ENCODE results near the gene CERK. TPM values are rescaled to one million over a fixed set of nuclear protein-coding genes. Genes with fewer than 3 reads are reported as not detected.

CERK gene
- polyA plus RNA-seq, 1 donor = 82.3 TPM

DNA sequence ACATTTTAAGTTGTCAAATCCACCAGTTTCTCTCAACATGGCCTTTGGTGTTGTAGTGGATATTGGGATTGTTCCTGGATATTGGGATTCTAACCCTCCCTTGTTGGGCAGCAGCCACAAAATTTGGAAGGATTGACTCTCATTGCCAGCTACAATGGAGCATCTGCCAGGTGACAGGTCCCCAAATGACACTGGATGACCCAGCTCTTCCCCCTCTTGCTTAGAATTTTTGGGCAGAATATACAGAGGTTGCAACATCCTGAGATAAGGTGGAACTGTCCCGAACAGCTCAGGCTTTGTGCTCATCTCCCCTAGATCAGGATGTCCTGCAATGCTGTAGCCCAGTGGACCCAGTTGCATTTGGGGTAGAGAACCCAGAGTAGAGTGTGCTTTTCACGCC is 19.1 kb upstream of the CERK start:
- H3K27ac ChIP-seq (ENCODE audit: low read length) = peak overlapping the region; percentile 87
- peaks cover 36% of the 10 kb centered on the region for H3K4me1 ChIP-seq (ENCODE audit: control insufficient read depth, insufficient read depth, low read length)
- H3K4me3 ChIP-seq (ENCODE audit: low read length) = no peak overlapping the region
- H3K9me3 ChIP-seq (ENCODE audit: control insufficient read depth, low read depth, low read length) = peaks cover 8% of the 10 kb centered on the region
- no CpG with 5 or more reads among the region's 2 CpGs for WGBS (ENCODE audit: insufficient coverage, low lambda C conversion rate)
- no peaks in the 10 kb centered on the region for H3K27me3 ChIP-seq (ENCODE audit: control insufficient read depth, insufficient read depth, low read length)
- no peak for DNase-seq
- H3K36me3 ChIP-seq (ENCODE audit: control insufficient read depth, insufficient read depth, low read length) = peaks cover 3% of the 10 kb centered on the region

DNA sequence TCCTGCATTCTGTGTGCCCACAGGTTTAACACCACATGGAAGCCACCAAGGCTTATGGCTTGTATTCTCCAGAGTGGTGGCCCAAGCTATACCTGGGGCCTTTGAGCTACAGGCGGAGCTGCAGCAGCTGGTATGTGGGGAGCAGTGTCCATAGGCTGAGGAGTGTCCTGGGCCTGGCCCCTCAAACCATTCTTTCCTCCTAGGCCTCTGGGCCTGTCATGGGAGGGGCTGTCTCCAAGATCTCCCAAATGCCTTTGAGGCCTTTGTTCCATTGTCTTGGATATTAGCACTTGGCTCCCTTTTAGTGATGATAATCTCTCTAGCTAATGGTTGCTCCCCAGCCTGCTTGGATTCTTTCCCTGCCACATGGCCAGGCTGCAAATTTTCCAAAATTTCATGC is 18.0 kb upstream of the CERK start:
- WGBS (ENCODE audit: insufficient coverage, low lambda C conversion rate) = no CpG with 5 or more reads among the region's 1 CpG
- no peak for DNase-seq
- no peak overlapping the region for H3K27ac ChIP-seq (ENCODE audit: low read length)

DNA sequence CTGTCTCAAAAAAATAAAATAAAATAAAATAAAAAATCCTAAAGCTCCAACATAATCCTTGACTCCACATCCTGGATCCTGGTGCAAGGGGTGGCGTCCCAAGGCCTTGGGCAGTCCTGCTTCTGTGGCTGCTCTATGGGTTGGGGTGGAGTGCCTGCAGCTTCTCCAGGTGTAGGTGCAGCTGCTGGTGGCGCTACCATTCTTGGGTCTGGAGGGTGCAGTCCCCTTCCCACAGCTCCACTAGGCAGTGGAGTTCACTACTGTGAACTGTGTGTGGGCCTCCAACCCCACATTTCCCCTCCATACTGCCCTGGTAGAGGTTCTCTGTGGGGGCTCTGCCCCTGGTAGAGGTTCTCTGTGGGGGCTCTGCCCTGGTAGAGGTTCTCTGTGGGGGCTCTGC is 17.5 kb upstream of the CERK start:
- Histone ChIP-seq H3K4me1 (ENCODE audit: control insufficient read depth, insufficient read depth, low read length) (peaks cover 42% of the 10 kb centered on the region), H3K9me3 (ENCODE audit: control insufficient read depth, low read depth, low read length) (peaks cover 8% of the 10 kb centered on the region), H3K36me3 (ENCODE audit: control insufficient read depth, insufficient read depth, low read length) (peaks cover 3% of the 10 kb centered on the region), H3K27ac (ENCODE audit: low read length) (no peak overlapping the region), H3K4me3 (ENCODE audit: low read length) (no peak overlapping the region), H3K27me3 (ENCODE audit: control insufficient read depth, insufficient read depth, low read length) (no peaks in the 10 kb centered on the region)
- no peak for DNase-seq
- no CpG with 5 or more reads among the region's 2 CpGs for WGBS (ENCODE audit: insufficient coverage, low lambda C conversion rate)

More for the DNA sequence above, 18.0 kb upstream of the CERK start:
- Histone ChIP-seq H3K4me1 (ENCODE audit: control insufficient read depth, insufficient read depth, low read length) (peaks cover 39% of the 10 kb centered on the region), H3K9me3 (ENCODE audit: control insufficient read depth, low read depth, low read length) (peaks cover 8% of the 10 kb centered on the region), H3K27me3 (ENCODE audit: control insufficient read depth, insufficient read depth, low read length) (no peaks in the 10 kb centered on the region), H3K36me3 (ENCODE audit: control insufficient read depth, insufficient read depth, low read length) (peaks cover 3% of the 10 kb centered on the region), H3K4me3 (ENCODE audit: low read length) (no peak overlapping the region)

DNA sequence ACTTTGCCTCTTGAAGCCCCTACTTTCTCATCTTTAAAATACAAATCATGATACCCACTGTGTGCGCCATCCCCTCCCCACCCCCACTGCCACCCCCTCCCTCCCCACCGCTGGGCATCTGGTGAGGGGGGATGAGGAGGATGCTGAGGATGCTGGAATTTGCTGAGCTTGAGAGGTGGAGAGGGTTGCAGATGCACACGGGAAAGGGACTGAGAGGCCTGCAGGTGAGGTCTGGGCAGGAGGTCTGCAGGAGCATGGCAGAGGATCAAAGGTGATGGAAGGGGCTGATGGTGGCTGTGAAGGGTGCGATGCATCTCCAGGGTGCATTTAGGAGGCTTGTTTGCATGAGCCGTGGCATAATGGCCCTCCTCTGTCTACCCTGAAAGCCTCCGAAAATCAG is 16.8 kb upstream of the CERK start:
- no peaks in the 10 kb centered on the region for H3K36me3 ChIP-seq (ENCODE audit: control insufficient read depth, insufficient read depth, low read length)
- H3K27me3 ChIP-seq (ENCODE audit: control insufficient read depth, insufficient read depth, low read length) = no peaks in the 10 kb centered on the region
- no CpG with 5 or more reads among the region's 6 CpGs for WGBS (ENCODE audit: insufficient coverage, low lambda C conversion rate)
- H3K27ac ChIP-seq (ENCODE audit: low read length) = no peak overlapping the region
- H3K4me1 ChIP-seq (ENCODE audit: control insufficient read depth, insufficient read depth, low read length) = peaks cover 49% of the 10 kb centered on the region
- DNase-seq = no peak
- peaks cover 8% of the 10 kb centered on the region for H3K9me3 ChIP-seq (ENCODE audit: control insufficient read depth, low read depth, low read length)
- no peak overlapping the region for H3K4me3 ChIP-seq (ENCODE audit: low read length)

DNA sequence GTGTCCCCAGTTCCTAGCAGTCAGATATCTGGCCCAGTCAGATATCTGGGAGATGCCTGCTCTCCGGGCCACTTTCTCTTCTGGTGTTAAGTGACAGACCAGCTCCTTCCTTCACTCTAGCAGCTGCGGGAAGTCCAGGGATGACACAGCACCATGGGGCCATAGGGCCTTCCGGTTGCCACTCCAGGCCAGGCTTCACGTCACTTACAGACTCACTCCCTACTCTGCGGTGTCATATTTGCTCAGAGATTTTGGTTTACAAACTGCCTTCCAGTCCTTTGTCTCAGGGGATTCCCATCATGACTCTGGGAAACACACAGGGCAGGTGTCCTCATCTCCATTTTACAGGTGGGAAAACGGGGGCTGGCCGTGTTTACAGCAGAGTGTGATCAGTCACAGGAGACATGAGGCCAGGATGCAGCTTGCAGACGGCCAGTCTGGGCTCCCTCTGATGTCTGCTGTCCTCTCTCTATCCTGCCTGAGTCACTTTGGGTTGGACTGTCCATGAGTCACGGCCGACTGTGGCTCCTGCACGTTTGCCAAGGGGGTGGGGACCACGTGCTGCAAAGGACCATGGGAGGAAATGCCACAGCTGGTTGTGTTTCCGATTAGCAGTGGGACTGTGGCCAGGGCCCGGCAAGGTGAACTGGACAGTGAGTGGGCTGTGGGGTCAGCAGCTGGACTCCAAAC is 16.2 kb upstream of the CERK start:
- no CpG with 5 or more reads among the region's 14 CpGs for WGBS (ENCODE audit: insufficient coverage, low lambda C conversion rate)
- Histone ChIP-seq H3K36me3 (ENCODE audit: control insufficient read depth, insufficient read depth, low read length) (no peaks in the 10 kb centered on the region), H3K9me3 (ENCODE audit: control insufficient read depth, low read depth, low read length) (peaks cover 8% of the 10 kb centered on the region), H3K4me1 (ENCODE audit: control insufficient read depth, insufficient read depth, low read length) (peaks cover 50% of the 10 kb centered on the region), H3K27ac (ENCODE audit: low read length) (peak overlapping the region; percentile 70), H3K27me3 (ENCODE audit: control insufficient read depth, insufficient read depth, low read length) (no peaks in the 10 kb centered on the region), H3K4me3 (ENCODE audit: low read length) (no peak overlapping the region)
- DNase-seq = peak; percentile 76 to 80

DNA sequence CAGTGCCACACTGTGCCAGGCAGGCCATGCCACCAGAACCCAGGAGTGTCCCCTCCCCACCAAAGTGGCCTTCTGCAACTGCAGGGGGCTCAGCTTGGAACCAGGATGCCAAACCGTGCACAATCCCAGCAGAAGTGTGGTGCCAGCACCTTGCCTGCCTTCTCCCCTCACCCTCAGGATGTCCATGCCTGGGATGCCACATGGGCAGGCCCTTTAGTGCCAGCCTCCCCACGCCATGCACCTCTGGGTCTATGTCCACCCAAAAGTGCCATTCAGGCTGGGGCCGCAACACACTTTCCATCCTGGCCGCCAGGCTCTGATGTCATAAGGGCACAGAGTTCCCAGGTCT is 15.7 kb upstream of the CERK start:
- no peak for DNase-seq
- Histone ChIP-seq H3K27me3 (ENCODE audit: control insufficient read depth, insufficient read depth, low read length) (no peaks in the 10 kb centered on the region), H3K4me3 (ENCODE audit: low read length) (no peak overlapping the region), H3K4me1 (ENCODE audit: control insufficient read depth, insufficient read depth, low read length) (peaks cover 52% of the 10 kb centered on the region), H3K27ac (ENCODE audit: low read length) (peak overlapping the region; percentile 70), H3K9me3 (ENCODE audit: control insufficient read depth, low read depth, low read length) (peaks cover 8% of the 10 kb centered on the region), H3K36me3 (ENCODE audit: control insufficient read depth, insufficient read depth, low read length) (no peaks in the 10 kb centered on the region)
- WGBS (ENCODE audit: insufficient coverage, low lambda C conversion rate) = no CpG with 5 or more reads among the region's 4 CpGs

DNA sequence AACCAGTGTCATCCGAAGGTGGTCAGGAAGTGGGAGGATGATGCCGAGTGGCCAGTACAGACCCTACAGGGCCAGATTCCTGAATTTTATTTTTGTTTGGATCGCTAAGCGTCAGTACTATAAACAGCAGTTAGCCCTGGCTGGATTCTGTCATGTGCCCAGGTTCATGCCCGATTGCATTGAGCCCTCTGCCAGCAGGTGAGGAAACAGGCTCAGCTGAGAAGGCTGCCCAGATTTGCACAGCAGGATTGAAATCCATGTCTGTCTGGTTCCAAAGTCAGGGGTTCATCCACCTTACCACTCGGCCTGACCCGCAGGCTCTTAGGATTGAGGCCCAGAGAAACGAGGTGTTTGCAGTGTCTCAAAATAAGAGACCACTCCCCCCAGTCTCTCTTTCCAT is 15.3 kb upstream of the CERK start:
- H3K27ac ChIP-seq (ENCODE audit: low read length) = peak overlapping the region; percentile 70
- H3K4me3 ChIP-seq (ENCODE audit: low read length) = no peak overlapping the region
- H3K36me3 ChIP-seq (ENCODE audit: control insufficient read depth, insufficient read depth, low read length) = no peaks in the 10 kb centered on the region
- no peak for DNase-seq
- no CpG with 5 or more reads among the region's 8 CpGs for WGBS (ENCODE audit: insufficient coverage, low lambda C conversion rate)
- H3K9me3 ChIP-seq (ENCODE audit: control insufficient read depth, low read depth, low read length) = peaks cover 8% of the 10 kb centered on the region
- no peaks in the 10 kb centered on the region for H3K27me3 ChIP-seq (ENCODE audit: control insufficient read depth, insufficient read depth, low read length)
- peaks cover 49% of the 10 kb centered on the region for H3K4me1 ChIP-seq (ENCODE audit: control insufficient read depth, insufficient read depth, low read length)

DNA sequence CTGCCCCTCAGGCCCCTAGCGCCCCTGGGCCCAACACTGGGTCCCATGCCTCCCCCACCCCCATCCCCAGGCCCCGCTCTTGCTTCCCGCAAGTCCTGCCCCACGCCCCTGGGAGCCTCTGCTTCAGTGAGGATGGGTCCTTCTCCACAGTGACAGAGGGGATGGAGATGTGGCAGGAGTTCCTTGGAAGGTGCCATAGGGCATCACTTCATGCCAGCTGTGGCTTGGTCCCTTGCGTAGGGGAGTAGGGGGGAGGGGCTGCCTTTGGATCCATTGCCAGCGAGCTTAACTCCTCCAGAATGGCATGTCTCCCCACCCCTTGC is 14.9 kb upstream of the CERK start:
- Histone ChIP-seq H3K27me3 (ENCODE audit: control insufficient read depth, insufficient read depth, low read length) (no peaks in the 10 kb centered on the region), H3K36me3 (ENCODE audit: control insufficient read depth, insufficient read depth, low read length) (no peaks in the 10 kb centered on the region), H3K9me3 (ENCODE audit: control insufficient read depth, low read depth, low read length) (peaks cover 8% of the 10 kb centered on the region), H3K4me3 (ENCODE audit: low read length) (no peak overlapping the region), H3K27ac (ENCODE audit: low read length) (no peak overlapping the region), H3K4me1 (ENCODE audit: control insufficient read depth, insufficient read depth, low read length) (peaks cover 48% of the 10 kb centered on the region)
- no CpG with 5 or more reads among the region's 6 CpGs for WGBS (ENCODE audit: insufficient coverage, low lambda C conversion rate)
- DNase-seq = no peak

DNA sequence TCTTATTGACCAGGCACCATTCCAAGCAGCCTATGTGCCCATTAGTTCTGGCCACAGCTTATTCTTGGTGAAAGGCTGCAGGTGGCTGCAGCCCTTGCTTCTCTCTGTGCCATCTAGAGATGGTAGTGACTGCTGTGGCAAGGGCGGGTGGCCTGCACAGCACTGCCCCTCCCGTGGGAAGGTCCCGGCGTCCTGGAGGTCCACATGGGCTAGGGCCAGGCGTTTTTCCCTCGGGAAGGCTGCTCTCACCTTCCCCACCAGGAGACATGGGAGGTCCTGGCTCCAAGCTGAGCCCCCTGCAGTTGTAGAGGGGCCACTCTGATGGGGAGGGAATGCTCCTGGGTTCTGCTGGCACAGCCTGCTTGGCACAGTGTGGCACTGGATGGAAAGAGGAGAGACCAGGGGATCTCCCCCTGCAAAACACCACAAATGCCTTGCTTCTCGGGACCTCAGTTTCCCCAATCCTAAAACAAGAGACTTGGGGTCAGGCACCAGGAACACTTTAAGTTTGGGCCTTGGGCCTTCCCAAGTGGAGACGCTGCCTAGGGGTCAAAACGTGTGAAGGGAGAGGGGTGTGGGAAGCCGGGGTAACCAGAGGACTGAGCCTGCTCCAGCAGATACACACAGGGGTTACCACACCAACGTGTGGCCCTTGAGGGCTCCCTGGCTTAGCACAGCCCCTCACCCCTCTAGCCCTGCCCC is 14.4 kb upstream of the CERK start:
- Histone ChIP-seq H3K36me3 (ENCODE audit: control insufficient read depth, insufficient read depth, low read length) (no peaks in the 10 kb centered on the region), H3K4me1 (ENCODE audit: control insufficient read depth, insufficient read depth, low read length) (peaks cover 44% of the 10 kb centered on the region), H3K4me3 (ENCODE audit: low read length) (no peak overlapping the region), H3K27ac (ENCODE audit: low read length) (no peak overlapping the region), H3K9me3 (ENCODE audit: control insufficient read depth, low read depth, low read length) (peaks cover 8% of the 10 kb centered on the region), H3K27me3 (ENCODE audit: control insufficient read depth, insufficient read depth, low read length) (no peaks in the 10 kb centered on the region)
- WGBS (ENCODE audit: insufficient coverage, low lambda C conversion rate) = no CpG with 5 or more reads among the region's 11 CpGs
- no peak for DNase-seq

DNA sequence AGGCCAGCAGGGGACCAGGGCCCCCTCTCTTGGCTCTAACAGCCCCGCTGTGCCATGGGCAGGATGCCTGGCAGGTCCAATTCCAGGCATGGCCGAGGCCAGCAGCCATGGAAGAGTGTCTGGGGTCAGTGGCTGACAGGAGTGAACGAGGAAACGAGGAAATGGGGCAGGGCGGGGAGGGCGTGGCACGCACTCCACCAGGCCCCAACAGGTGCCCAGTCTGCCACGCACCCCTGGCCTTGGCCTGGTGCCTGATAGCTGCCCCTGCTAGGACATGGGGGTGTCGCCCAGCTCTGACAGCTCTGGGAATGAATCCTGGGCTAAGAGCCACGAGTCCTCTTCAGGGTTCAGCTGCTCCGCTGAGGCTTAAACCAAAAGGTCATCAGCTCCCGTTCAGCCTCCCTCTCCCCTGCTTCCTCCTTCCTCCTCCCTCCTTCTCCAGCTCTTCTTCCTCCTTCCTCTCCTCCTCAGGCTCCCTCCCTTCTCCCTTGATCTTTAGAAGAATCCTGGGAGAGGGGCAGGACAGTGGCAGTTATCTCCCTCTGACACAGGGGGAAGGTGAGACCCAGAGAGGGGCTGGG is 12.9 kb upstream of the CERK start:
- H3K27me3 ChIP-seq (ENCODE audit: control insufficient read depth, insufficient read depth, low read length) = no peaks in the 10 kb centered on the region
- H3K36me3 ChIP-seq (ENCODE audit: control insufficient read depth, insufficient read depth, low read length) = no peaks in the 10 kb centered on the region
- H3K27ac ChIP-seq (ENCODE audit: low read length) = peak overlapping the region; percentile 71
- H3K9me3 ChIP-seq (ENCODE audit: control insufficient read depth, low read depth, low read length) = peaks cover 4% of the 10 kb centered on the region
- peak in 1 of 2 donors; percentile 69 for DNase-seq
- 10% methylated on average over 2 of the region's 12 CpGs for WGBS (ENCODE audit: insufficient coverage, low lambda C conversion rate)
- no peak overlapping the region for H3K4me3 ChIP-seq (ENCODE audit: low read length)
- peaks cover 39% of the 10 kb centered on the region for H3K4me1 ChIP-seq (ENCODE audit: control insufficient read depth, insufficient read depth, low read length)

DNA sequence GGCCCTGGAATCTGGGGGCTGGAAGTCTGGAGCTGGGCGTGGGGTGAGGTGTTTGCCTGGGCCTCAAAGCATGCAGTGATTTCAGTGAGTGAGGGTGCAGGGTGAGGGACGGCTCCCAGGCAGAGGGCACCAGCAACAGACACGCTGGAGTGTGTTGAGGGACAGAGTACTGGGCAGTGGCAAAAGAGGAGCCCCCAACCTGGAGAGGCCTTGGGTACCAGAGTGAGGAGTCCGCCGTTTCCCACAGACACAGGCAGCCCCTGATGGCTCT is 12.4 kb upstream of the CERK start:
- peak in 1 of 2 donors; percentile 49 for DNase-seq
- H3K4me1 ChIP-seq (ENCODE audit: control insufficient read depth, insufficient read depth, low read length) = peaks cover 40% of the 10 kb centered on the region
- H3K27ac ChIP-seq (ENCODE audit: low read length) = peak overlapping the region; percentile 71
- H3K4me3 ChIP-seq (ENCODE audit: low read length) = no peak overlapping the region
- WGBS (ENCODE audit: insufficient coverage, low lambda C conversion rate) = no CpG with 5 or more reads among the region's 5 CpGs
- no peaks in the 10 kb centered on the region for H3K27me3 ChIP-seq (ENCODE audit: control insufficient read depth, insufficient read depth, low read length)
- H3K36me3 ChIP-seq (ENCODE audit: control insufficient read depth, insufficient read depth, low read length) = no peaks in the 10 kb centered on the region
- no peaks in the 10 kb centered on the region for H3K9me3 ChIP-seq (ENCODE audit: control insufficient read depth, low read depth, low read length)

All from large intestine (tissue), 3 donors.